Measurements from ENCODE around the gene SPCS1.
"Not testable (repeated sequence)": the region's sequence is repeated elsewhere in the genome, so short reads cannot be mapped to it uniquely, and the experiment has no call there.

SPCS1 gene

GRCh38 chr3:52695798-52696671 is 9.9 kb upstream of the SPCS1 start:
- DNase-seq: no peak

DNA sequence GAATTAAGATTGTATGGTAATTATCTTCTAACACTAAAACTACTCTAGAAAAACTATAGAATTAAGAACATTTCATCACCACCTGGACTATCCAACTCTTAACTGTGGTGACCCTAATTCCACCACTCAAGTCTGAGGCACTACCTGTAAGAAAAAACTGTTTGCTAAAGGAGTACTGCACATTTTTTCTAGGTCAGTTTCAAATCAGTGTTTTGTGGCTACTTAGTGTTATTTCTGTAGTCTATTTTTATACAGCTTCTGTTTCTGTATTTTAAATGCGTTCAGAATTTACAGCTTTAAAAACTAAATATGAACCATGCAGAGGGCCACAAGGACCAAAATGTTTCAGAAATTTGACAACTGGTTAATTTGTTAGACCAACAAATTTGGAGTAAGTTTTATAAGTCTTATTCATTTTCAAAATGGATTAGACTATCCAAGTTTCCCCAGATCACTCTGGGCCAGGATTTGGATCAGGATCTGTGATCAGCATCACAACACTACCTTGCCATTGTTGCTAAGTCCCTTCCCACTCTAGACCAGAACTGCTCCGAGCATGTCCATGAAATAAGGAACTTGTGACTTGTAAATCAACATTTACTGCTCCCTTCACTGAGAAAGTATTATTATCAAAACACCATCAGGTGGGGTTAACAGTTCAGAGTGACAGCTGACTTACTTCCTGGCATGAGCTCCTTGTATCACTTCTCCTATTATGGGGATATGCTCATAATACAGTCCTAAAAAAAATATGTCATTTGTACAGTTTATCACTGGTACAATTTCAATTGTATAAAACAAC is 8.9 kb upstream of the SPCS1 start:
- no peak for DNase-seq

DNA sequence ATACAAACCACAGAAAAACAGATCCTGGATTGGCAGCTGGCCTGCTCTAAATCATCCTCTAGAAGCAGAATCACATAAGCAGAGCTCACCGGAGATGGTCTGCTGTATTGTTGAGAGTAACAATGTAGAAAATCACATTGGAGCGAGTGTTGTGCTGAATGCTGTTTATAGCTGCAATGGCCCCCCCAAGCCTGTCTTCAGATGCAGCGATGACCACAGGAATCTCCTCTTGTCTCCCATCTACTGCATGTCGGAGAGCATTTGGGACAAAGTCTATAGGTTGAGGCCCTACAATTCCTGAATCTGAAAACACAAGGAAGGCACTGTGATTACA is 8.3 kb upstream of the SPCS1 start:
- no peak for DNase-seq

- DNase-seq: no peak
Measured at GRCh38 chr3:52703341-52703740, 2.6 kb upstream of the SPCS1 start.

DNA sequence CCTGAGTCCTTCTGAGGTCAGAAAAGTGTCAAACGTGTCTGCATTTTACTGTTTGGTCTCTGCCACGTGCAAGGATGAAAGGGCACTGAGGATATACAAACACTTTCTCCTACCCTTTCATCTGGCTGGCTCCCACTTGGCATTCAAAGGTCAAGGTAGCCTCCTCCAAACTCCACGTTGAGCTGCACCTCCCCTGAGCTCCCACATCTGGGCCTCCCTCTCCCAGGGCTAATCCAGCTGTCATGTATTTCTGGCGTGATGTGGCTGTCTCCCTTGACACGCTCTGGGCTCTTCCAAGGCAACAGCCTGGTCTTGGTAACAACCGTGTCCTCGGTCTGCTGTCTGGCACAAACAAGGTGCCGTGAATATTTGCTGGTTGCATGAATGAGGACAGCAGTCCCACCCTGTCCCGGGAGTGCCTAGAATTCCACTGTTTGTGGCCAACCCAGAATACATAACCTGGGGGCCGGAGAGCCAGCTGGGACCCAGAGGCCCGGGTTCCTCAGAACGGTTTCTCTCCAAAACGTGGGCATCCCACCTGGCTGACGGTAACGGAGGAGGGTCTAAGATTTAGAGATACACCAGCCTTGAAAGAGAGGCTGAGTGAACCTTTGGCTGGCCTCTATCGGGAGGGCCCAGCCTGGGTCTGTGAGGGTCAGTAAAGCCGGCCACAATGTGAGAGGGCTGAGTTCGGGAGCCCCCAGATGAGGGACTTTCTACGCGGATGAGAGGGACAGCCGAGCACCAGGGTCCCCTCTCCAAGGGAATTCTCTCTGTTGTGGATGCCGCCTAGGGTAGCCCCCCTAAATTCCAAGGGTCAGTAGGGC is 1.1 kb upstream of the SPCS1 start:
- DNase-seq: peak; percentile 42

DNA sequence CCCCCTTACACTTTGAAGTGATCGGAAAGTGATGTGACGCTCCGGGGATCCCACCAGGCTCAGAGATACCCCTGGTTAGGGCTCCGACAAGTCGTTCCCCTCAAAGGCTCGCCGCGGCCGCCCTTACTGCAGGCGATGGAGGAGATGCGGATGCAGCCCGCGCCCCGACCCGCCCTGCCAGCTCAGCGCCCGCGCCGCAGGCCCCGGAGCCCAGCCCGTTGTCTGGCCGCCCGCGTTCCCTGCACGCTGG is 543 bp upstream of the SPCS1 start:
- DNase-seq: no peak

- no peak for DNase-seq
Measured at GRCh38 chr3:52707585-52707984, 1.7 kb downstream of the SPCS1 start.

GRCh38 chr3:52710512-52710911 is 4.6 kb downstream of the SPCS1 start:
- no peak for DNase-seq

GRCh38 chr3:52712291-52713212 is 6.6 kb downstream of the SPCS1 start:
- no peak for DNase-seq

DNA sequence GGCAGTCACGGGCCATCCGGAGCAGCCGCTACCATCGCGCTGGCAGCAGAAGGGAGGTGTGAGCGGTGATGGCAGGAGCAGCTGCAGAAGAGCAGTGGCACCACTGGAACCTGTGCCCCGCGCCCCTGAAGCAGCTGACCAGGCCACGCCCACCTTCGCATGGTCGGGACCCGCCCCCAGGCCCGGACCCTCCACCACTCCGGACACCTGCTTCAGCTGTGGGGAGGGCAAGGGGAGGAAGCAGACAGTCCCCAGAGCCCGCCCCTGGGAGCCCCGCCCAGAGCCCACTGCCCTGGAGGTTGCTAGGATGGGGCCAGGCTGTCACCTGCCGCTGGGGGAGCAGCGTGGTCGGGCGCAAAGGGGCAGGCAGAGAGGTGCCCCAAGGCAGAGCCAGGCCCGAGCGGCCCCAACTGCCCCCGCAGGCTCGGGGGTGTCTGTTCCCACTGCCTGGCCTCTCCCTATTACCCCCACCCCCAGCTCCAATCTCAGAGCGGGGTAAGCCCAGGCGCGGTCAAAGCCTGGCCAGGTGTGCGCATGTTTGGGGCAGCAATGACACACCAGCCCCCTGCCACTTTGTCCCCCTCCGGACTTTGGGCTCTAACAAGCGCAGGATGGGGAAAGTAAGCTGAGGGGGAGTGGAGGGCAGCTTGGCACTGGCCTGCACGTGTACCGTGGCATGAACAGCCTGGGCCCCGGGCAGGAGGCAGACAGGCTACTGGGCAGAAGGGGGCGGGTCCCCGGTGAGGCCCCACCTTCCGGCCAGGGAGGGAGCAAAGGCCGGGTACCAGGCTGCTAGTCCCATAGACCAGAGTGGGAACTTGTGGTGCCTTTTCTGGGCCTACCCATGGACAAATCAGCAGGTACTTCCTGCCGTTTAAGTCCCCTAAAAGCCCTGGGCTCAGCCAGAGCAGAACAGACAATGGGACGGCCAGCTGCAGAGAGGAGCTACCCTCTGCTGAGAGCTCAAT is 8.7 kb downstream of the SPCS1 start:
- no peak for DNase-seq

DNA sequence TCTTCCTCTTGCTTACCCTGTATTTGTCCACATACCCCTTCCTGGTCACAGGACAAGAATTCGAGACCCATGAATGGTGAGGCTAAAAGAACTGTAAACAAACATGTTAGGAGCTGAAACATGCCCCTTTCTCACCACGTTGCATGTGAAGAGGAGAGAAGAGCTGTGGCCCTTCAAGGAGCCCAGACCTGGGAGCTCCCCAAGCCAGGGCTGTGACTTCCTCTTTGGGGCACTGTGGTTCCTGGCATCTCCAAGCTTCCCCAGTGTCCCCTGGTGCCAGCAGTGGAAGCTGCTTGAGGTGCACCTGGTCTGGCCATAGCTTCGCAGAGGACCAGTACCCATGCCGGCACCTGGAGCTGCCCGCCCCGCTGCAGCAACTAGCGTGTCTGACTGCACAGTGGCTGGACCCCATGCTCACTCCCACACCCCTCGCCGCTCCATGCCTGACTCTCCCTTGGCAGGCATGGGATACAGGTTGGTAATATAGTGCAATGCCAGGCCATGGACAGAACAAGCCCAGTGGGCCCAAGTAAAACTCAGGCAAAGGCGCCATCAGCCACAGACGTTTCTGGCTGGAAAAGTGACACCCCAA is 9.9 kb downstream of the SPCS1 start:
- DNase-seq: no peak

- no peak for DNase-seq
Measured at GRCh38 chr3:52719618-52720017, 13.7 kb downstream of the SPCS1 start.

DNA sequence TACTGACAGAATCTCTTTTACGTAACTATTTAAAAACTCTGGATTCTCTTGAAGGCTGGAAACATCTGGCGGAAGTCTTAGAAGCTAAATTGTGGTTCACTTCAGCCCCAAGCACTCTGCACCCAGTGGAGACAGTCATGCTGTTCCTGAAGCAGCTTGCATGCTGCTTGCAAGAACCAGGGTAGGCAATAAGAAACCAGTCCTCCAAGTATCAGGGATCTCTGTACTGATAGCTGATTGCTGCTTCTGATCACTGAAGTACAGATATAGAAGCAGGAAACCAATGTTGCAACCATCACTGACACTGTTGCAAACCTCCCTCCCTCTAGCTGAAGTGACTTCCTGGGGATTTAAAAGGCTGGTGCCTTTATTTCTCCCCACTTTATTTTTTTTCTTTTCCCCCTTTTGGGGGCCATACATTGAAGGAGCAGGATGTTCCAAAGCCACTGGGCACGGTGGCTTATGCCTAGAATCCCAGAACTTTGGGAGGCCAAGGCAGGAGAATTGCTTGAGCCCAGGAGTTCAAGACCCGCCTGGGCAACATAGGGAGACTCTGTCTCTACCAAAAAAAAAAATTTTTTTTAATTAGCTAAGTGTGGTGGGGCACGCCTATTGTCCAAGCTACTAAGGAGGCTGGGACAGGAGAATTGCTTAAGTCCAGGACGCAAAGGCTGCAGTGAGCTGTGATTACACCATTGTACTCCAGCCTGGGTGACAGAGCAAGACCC is 15.3 kb downstream of the SPCS1 start:
- DNase-seq: no peak

DNA sequence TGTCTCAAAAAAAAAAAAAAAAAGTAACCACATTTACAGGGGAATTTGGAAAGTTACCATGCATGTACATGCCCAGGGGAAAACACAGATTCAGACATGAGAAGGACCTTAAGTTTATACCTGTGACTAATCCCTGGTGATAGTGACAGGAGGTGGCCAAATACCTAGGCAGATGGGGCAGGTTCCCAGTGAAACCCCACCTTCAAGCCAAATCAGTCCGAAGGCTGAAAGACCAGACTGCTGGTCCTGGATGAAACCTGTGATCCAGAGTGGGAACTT is 15.8 kb downstream of the SPCS1 start:
- DNase-seq: no peak

DNA sequence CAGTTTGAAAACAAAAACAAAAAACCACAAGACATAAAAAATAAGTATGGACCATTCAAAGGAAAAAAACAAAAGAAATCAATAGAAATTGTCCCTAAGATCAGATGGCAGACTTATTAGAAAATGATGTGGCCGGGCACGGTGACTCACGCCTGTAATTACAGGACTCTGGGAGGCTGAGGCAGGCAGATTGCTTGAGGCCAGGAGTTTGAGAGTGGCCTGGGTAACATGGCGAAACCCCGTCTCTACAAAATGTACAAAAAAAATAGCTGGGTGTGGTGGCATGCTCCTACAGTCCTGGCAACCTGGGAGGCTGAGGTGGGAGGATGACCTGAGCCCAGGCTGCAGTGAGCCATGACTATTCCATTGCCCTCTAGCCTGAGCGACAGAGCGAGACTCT is 16.6 kb downstream of the SPCS1 start:
- no peak for DNase-seq

GRCh38 chr3:52723935-52724334 is 18.0 kb downstream of the SPCS1 start:
- no peak for DNase-seq

GRCh38 chr3:52724511-52724910 is 18.6 kb downstream of the SPCS1 start:
- no peak for DNase-seq

DNA sequence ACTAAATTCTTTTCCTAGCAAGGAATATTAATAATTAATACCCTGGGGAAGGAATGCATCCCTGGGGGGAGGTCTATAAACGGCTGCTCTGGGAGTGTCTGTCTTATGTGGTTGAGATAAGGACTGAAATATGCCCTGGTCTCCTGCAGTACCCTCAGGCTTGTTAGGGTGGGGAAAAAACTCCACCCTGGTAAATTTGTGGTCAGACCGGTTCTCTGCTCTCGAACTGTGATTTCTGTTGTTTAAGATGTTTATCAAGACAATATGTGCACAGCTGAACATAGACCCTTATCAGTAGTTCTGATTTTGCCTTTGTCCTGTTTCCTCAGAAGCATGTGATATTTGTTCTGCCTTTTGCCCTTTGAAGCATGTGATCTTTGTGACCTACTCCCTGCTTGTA is 22.8 kb downstream of the SPCS1 start:
- not testable (repeated sequence) for DNase-seq

- DNase-seq: no peak
Measured at GRCh38 chr3:52730681-52731080, 24.8 kb downstream of the SPCS1 start.

GRCh38 chr3:52731590-52731989 is 25.7 kb downstream of the SPCS1 start:
- no peak for DNase-seq

All from left hindlimb (tissue), 1 donor.